CD1c-positive myeloid dendritic cell (primary cell): ENCODE data around the gene DLGAP1.

Experiments used
- DNase-seq: peaks from one replicate; pipeline ENCODE4 v3.0.0-alpha.2; 2016; ENCODE audit errors: extremely low spot score

Gene DLGAP1

GRCh38 chr18:3819961-3820360 lies 635.1 kb downstream of the DLGAP1 start:
- DNase-seq, result no peak

GRCh38 chr18:3816610-3817363 lies 638.3 kb downstream of the DLGAP1 start:
- peak; percentile 2 for DNase-seq

- no peak for DNase-seq
Measured at GRCh38 chr18:3815991-3816390, 639.1 kb downstream of the DLGAP1 start.

DNA sequence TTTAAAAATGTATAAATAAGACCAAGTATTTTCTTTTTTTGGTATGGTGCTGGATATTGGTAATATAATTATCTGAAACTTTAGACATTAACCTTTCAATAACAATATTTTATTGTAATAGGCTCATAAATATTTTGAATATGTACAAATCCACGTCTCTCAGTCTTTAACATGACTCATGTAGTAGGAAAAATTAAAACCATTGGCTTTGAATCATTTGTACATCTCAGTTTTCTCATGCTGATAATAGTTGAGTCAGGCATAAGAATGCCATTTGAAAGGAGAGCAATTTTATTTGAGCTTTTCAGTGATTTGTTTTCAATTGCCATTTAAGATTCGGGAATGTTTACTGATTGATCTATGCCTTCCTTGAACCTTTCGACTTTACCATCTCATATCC lies 640.3 kb downstream of the DLGAP1 start:
- DNase-seq, result no peak

DNA sequence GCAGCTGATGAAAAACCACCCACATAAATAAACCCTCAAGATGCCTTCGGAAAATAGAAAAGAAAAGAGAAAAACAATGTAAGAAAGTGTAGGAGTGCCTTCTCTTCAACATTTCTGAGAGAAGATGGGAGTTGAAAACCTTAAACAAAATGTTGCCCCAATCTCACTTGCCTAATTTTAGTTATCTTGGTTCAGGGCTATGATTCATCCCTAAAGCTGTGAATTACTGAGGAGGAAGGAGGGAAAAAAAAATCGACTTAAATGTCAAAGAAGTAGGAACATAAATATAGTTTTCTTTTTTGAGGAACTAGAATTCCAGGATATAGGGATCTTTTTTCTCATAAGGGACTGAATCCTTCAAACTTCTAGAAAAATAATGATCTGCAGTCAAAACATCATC lies 644.8 kb downstream of the DLGAP1 start:
- no peak for DNase-seq

DNA sequence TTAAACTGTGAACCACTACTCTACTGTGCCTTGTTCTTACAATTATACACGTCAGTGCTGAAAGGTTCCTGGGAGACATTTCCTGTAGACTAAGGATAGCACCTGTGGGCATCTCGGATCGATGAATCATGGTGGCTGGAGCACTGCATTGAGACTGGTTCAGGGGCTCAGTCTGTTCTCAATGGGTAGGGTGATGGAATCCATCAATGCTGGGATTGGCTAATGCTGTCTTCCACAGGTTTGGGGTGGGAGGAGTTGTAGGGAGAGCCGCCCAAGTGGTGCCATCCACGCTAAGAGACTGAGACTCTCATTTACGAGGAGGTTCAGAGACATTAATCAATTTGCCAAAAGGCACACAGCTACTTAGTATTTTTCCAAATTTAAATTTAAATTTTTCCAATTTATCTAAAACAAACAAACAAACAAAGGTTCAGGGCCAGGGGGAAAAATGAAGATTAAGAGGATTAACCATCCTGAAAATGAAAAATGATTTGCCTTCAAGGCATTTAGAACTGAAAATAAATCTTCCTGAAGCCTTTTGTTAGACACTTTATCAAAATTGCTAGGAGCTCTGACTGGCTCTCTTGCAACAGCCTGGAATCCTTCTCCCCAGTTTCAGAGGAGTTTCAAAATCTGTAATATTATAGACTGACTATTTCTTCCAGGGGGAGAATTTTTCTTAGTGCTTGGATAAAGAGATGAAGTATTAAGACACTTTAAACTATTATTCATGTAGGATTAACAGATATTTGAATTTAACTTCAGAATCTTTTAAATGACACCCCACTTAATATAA lies 645.9 kb downstream of the DLGAP1 start:
- no peak for DNase-seq

- DNase-seq, result no peak
Measured at GRCh38 chr18:3806656-3807055, 648.5 kb downstream of the DLGAP1 start.

DNA sequence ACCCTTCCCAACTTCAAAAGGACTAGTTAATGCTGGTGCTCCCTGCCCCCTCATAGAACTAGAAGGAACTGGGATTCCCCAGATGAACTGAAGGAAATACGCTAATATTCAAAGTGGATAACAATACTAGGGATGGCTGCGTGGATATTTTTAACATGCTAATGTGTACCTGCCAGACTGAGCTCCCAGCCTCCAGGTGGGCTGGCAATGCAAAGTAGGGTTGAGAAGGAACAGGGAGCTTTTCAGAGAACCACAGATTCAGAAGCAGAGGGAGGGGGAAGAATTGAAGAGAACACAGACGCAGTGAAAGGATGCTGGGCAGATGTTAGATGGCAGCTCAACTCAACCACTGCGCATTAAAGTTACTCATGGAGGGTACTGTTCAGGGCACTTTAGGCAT lies 650.8 kb downstream of the DLGAP1 start:
- DNase-seq, result no peak

- no peak for DNase-seq
Measured at GRCh38 chr18:3803350-3803749, 651.8 kb downstream of the DLGAP1 start.

DNA sequence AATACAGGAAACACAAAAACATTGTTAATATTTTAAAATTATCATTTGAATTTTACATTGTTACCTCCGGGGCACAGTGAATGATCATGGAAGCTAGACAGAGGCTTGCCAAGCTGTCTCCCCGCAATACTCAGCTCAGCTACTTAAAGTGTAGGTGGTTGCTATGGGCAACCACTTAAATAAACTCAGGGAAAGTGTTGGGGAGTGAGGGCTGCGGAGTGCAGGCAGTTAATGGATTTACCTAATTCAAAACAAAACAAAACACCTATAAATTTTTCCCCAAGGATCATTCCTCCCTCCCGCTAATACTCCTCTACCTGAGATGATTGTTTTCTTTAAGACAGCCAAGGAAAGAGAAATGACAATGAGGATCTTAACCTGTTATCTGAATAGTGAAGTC lies 655.6 kb downstream of the DLGAP1 start:
- no peak for DNase-seq

GRCh38 chr18:3798032-3798431 lies 657.1 kb downstream of the DLGAP1 start:
- DNase-seq, result no peak

DNA sequence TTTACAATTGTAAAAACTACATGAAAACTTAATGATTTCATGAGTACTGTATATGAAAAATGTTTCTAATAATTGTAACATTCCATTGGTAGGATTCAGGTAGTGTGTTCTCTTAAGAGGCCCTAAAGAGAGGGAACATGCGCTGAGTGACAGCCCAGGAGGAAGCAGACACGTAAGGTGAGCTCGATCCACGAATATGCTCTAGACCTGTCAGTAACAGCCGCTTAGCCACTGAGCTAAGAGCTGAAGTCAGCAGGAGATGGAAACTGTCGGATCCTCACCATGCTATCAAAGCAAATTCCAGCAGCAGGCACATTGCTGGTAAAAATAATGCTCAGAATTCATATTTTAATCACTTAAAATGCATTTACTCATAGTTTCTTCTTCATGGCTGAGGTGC lies 658.7 kb downstream of the DLGAP1 start:
- no peak for DNase-seq

DNA sequence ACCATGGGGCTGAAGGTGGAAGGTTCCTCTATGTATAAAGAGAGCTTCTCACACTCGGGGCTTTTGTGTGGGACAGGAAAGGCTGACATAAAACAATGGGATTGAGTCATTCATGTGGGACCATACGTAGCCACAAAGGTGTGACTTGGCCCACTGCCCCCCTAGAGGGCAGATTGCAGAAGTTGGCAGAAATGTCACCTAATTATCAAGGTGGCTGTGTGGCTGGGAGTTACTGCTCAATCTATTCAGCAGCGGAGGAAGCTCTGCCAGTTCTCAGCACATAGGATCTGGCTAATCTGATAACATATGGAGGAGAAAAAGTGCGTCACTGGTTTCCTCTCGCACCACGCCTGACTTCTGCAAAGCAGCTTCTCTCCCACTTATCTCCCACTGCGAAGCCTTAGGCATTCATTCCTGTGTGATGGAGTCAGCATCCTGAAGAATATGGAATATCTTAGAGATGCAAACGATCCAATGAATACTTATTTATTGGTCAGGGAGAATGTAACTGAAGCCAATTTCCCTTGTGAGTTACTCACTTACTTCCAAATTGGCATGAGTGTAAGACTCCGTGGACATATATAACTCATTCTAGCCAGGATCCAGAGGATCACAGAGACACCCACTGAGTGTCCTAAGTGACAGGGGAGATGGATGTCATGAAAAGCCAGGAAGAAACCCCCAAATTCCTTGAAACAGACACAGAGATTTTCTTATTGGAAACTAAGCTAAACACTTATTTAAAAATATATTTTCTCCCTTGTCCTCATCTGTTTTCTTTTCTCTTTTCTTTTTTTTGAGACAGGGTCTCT lies 660.4 kb downstream of the DLGAP1 start:
- DNase-seq, result no peak

DNA sequence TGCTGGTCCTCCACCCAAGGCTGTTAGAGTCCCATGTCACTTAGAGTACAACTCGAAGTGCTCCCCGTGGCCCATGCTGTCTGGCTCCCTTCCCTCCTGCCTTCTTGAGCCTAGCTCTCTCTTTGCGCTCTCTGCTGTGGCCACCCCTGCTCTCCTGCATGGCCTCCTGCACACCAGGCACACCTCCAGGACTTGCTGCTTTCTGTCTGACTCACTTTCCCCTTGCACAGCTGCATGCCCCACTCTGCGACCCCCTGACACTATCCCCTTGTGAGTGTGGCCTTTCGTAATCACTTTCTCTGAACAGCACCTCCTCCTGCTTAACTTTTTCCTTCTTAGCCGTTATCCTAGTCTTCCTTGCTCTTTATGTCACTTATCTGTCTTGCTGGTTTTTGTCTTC lies 661.6 kb downstream of the DLGAP1 start:
- no peak for DNase-seq

- no peak for DNase-seq
Measured at GRCh38 chr18:3793111-3793510, 662.0 kb downstream of the DLGAP1 start.

DNA sequence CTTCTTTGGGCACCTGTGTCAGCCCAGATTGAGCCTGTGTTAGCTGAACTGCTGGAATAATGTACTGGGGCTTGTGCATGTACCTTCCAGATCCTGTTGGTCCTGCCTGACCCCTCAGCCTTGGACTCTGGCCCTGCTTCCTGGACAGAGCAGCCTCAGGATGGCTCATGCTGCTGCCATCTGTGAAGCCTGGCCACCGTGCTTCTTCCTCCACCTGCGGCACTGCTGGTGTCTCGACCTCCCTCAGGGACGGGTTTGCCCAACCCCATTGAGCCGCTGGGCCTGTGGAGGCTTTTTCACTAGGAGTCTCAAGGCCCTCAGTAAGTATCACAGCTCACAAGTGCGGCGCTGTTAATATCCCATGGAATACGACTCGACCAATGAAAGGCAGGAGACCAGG lies 662.4 kb downstream of the DLGAP1 start:
- no peak for DNase-seq

DNA sequence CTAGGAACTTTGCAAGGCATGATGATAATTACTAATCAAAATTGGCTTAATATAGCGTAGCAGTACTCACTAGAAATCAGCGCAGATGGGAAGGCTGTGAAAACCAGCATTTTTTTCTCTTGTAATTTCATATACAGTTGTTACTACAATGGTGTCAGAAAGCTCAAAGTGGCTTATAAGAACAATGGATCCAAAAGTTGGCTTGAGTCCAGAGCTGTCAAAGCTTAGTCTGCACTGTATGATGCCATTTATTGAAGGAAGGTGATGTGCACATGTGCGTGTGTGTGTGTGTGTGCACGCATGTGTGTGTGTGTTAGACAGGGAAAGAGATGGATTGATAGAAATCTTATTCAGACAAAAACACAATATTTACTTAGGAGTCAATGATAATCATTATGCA lies 663.9 kb downstream of the DLGAP1 start:
- DNase-seq, result no peak

GRCh38 chr18:3790703-3791102 lies 664.4 kb downstream of the DLGAP1 start:
- DNase-seq, result peak; percentile 14

- DNase-seq, result no peak
Measured at GRCh38 chr18:3789525-3789924, 665.6 kb downstream of the DLGAP1 start.

DNA sequence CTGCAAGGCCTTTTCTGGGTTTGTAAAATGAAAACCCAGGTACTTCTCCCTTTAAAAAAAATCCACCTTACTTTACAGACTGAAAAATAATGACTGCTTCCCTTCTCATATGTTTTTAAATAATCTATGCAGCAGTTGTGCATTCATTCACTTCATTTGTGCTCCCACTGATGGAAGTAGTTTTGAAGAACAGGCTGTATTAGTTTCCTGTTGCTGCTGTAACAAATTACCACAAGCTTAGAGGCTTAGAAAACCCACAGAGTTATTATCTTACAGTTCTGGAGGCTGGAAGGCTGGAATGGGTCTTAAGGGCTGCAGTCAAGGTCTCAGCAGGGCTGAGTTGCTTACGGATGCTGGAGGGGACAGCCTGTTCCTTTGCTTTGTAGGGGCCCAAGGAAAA lies 670.2 kb downstream of the DLGAP1 start:
- DNase-seq, result no peak

GRCh38 chr18:3782901-3783300 lies 672.2 kb downstream of the DLGAP1 start:
- DNase-seq, result no peak

GRCh38 chr18:3777719-3778118 lies 677.4 kb downstream of the DLGAP1 start:
- DNase-seq, result no peak

GRCh38 chr18:3777122-3777521 lies 678.0 kb downstream of the DLGAP1 start:
- no peak for DNase-seq
